Measurements from ENCODE around the gene CD48. TPM values are rescaled to one million over a fixed set of nuclear protein-coding genes. Genes with fewer than 3 reads are reported as not detected.

Gene CD48
- total RNA-seq, 1 experiment from 2014 or later = 0.20 TPM

DNA sequence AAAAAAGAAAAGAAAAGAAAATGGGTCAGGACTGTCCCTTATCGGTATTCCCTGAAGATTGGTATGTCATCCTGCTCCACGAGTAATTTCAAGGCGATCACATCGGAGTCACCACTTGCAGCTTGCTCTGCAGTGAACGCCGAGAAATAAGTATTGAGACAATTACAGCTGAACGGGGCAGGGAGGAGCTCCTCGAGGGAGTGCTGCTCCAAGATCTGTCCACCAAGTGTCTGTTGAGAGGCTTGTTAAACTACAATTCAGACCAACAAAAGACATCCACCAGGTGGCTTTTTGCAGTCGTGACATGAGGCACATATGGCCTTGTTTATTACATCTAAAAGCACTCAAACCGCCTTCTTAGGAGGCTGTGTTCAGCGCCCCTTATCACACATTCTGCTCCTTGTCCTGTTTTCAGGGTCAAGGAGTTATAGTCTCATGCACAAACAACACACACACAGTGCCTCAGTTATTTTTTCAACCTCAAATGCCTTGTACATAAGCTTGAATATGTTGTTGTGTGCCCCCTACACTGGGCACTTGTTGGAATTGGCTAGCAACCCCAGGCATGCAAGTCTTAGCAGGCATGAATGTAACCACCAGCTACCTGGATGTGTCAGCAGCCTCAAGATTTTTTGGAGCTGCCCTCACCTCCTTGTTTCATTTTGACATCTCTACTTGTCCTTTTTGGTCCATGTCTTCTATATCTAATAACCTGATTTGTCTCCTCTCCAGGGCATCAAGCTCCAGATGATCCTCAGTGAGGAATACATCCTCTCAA is 13.0 kb upstream of the CD48 start:
- BruUV-seq (replicated peaks) = no TSS peak
- no peak for TF ChIP-seq TCF7L2 (IDR thresholded peaks at IDR 0.05; ENCODE audit: borderline replicate concordance, extremely low read depth, insufficient read depth, insufficient read length)
- ATAC-seq = no peak

DNA sequence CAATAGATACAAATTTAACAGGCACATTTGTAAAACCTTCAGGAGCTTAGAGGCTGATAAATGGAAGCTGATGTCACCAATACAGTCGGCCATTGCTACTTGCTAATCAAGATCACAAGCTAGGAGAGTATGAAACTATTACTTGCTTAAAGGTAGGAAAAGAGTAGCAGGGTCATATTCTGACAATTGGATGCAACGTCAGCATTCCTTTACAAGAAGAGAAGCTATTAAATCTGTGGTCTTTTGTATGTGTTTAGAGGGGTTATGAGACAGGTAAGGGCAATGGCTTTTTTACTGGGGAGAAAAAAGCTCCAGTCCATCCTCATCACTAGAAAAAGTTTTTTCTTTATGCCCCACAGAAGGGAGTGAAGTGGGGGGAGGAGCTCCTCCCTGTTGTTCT is 11.7 kb upstream of the CD48 start:
- Histone ChIP-seq H3K4me2 (ENCODE audit: low read length) (no peak overlapping the region), H2AFZ (ENCODE audit: low read depth, low read length, poor library complexity, severe bottlenecking) (no peak overlapping the region), H3K27ac (ENCODE audit: low read depth, low read length) (no peak overlapping the region), H3K9me2 (ENCODE audit: insufficient read depth) (no peaks in the 10 kb centered on the region), H3K9me3 (ENCODE audit: control insufficient read depth in 1 of 2, insufficient read depth in 1 of 2, low read depth in 1 of 2, low read length in 2 of 2) (no peaks in the 10 kb centered on the region), H3K79me2 (ENCODE audit: insufficient read depth, low read length) (no peaks in the 10 kb centered on the region), H3K9ac (ENCODE audit: low read length) (no peak overlapping the region), H3K4me3 (replicated peaks in 1 of 2; ENCODE audit: low read depth in 1 of 2, low read length in 2 of 2) (no peak overlapping the region), H3K36me3 (ENCODE audit: control insufficient read depth in 1 of 2, insufficient read depth in 2 of 2, low read length in 2 of 2) (no peaks in the 10 kb centered on the region), H3K4me1 (ENCODE audit: control insufficient read depth in 1 of 2, insufficient read depth in 2 of 2, low read length in 2 of 2) (peaks cover 6 to 14% of the 10 kb centered on the region in 2 experiments; a peak in 3 of 4 replicates), H3K27me3 (ENCODE audit: insufficient read depth, low read length) (no peaks in the 10 kb centered on the region), H4K20me1 (ENCODE audit: insufficient read depth) (no peaks in the 10 kb centered on the region)
- TF ChIP-seq EGR1 (IDR thresholded peaks at IDR 0.05; ENCODE audit: low read depth) = no peak
- DNase-seq (ENCODE audit: low read depth, low spot score) (no peak), ATAC-seq (no peak)
- intact Hi-C loops (cut with micrococcal nuclease) = loop anchor here (10.0 kb wide), 1 partner anchor 421 kb away; no protein-coding TSS in a partner anchor
- BruUV-seq (replicated peaks) = no TSS peak
- RAD21 ChIA-PET (ENCODE audit: low non-redundant PET in 1 of 2, low total read pairs in 2 of 2, uncharacterized antibody in 2 of 2, unreplicated experiment in 2 of 2) = no interaction called here
- POLR2A ChIA-PET = no interaction called here
- CTCF ChIA-PET = interaction anchor here (0.9 kb wide), 1 partner anchor 228 kb away, joined by 3 read pairs; no protein-coding TSS in a partner anchor

More for the DNA sequence above, 13.0 kb upstream of the CD48 start:
- intact Hi-C loops (cut with micrococcal nuclease) = loop anchor here (5.0 to 10.0 kb wide), 2 partner anchors 53 to 420 kb away; no protein-coding TSS in a partner anchor
- no peaks in the 10 kb centered on the region for H3K27me3 ChIP-seq (ENCODE audit: insufficient read depth, low read length)
- peaks cover 6 to 14% of the 10 kb centered on the region in 2 experiments; a peak in 3 of 4 replicates for H3K4me1 ChIP-seq (ENCODE audit: control insufficient read depth in 1 of 2, insufficient read depth in 2 of 2, low read length in 2 of 2)
- POLR2A ChIA-PET = no interaction called here
- no peak overlapping the region for H2AFZ ChIP-seq (ENCODE audit: low read depth, low read length, poor library complexity, severe bottlenecking)
- H3K4me3 ChIP-seq (replicated peaks in 1 of 2; ENCODE audit: low read depth in 1 of 2, low read length in 2 of 2) = no peak overlapping the region
- H3K27ac ChIP-seq (ENCODE audit: low read depth, low read length) = no peak overlapping the region
- RAD21 ChIA-PET (ENCODE audit: low non-redundant PET in 1 of 2, low total read pairs in 2 of 2, uncharacterized antibody in 2 of 2, unreplicated experiment in 2 of 2) = interaction anchor here in 1 of 2 experiments (0.7 kb wide), 1 partner anchor 106 kb away, joined by 3 read pairs; no protein-coding TSS in a partner anchor
- no peak overlapping the region for H3K4me2 ChIP-seq (ENCODE audit: low read length)
- no peak for DNase-seq (ENCODE audit: low read depth, low spot score)
- no peak overlapping the region for H3K9ac ChIP-seq (ENCODE audit: low read length)
- H3K36me3 ChIP-seq (ENCODE audit: control insufficient read depth in 1 of 2, insufficient read depth in 2 of 2, low read length in 2 of 2) = no peaks in the 10 kb centered on the region
- H4K20me1 ChIP-seq (ENCODE audit: insufficient read depth) = no peaks in the 10 kb centered on the region
- CTCF ChIA-PET = interaction anchor here (0.6 to 4.2 kb wide), 2 partner anchors 228 to 283 kb away, joined by 3 to 46 read pairs; partner anchors contain the start of gene ITLN2
- H3K79me2 ChIP-seq (ENCODE audit: insufficient read depth, low read length) = no peaks in the 10 kb centered on the region
- no peaks in the 10 kb centered on the region for H3K9me3 ChIP-seq (ENCODE audit: control insufficient read depth in 1 of 2, insufficient read depth in 1 of 2, low read depth in 1 of 2, low read length in 2 of 2)
- H3K9me2 ChIP-seq (ENCODE audit: insufficient read depth) = no peaks in the 10 kb centered on the region
